Measurements from ENCODE around the gene ITGA7. TPM values are rescaled to one million over a fixed set of nuclear protein-coding genes. Genes with fewer than 3 reads are reported as not detected.
"Not testable (repeated sequence)": the region's sequence is repeated elsewhere in the genome, so short reads cannot be mapped to it uniquely, and the experiment has no call there.

ITGA7 gene
- total RNA-seq, 2 donors from 2014 or later = 11.4 to 52.1 TPM

GRCh38 chr12:55657212-55657611, 50.5 kb downstream of the ITGA7 start:
- intact Hi-C loops (cut with DNase I) = no loop called here
- no peaks in the 10 kb centered on the region for H3K36me3 ChIP-seq (replicated peaks in 1 of 2; ENCODE audit: insufficient read depth in 1 of 2, low read depth in 2 of 2)
- TF ChIP-seq CTCF (IDR thresholded peaks at IDR 0.05) = no peak
- no peak for TF ChIP-seq POLR2A (IDR thresholded peaks at IDR 0.05)
- H3K4me1 ChIP-seq = peaks cover 4% of the 10 kb centered on the region
- 76 to 79% methylated on average over 4 of the region's 4 CpGs for WGBS, 2 donors
- no peak overlapping the region for H3K27ac ChIP-seq
- no peaks in the 10 kb centered on the region for H3K9me3 ChIP-seq
- no peak overlapping the region for H3K4me3 ChIP-seq
- H3K27me3 ChIP-seq = peaks cover 0 to 3% of the 10 kb centered on the region in 2 donors
- DNase-seq (no peak), ATAC-seq (no peak)

GRCh38 chr12:55654511-55655214, 53.0 kb downstream of the ITGA7 start:
- no peak for ATAC-seq
- no peak overlapping the region for H3K27ac ChIP-seq

GRCh38 chr12:55653031-55653430, 54.7 kb downstream of the ITGA7 start:
- ATAC-seq = no peak
- TF ChIP-seq POLR2A (IDR thresholded peaks at IDR 0.05) (no peak), CTCF (IDR thresholded peaks at IDR 0.05) (no peak)
- DNase-seq = no peak
- Histone ChIP-seq H3K9me3 (no peaks in the 10 kb centered on the region), H3K36me3 (replicated peaks in 1 of 2; ENCODE audit: insufficient read depth in 1 of 2, low read depth in 2 of 2) (no peaks in the 10 kb centered on the region), H3K27ac (no peak overlapping the region), H3K4me1 (peaks cover 4% of the 10 kb centered on the region), H3K4me3 (no peak overlapping the region), H3K27me3 (no peaks in the 10 kb centered on the region)
- WGBS, 2 donors = 50 to 56% methylated on average over 3 of the region's 3 CpGs
- intact Hi-C loops (cut with DNase I) = no loop called here

More at GRCh38 chr12:55654511-55655214, 53.0 kb downstream of the ITGA7 start:
- DNase-seq = no peak
- intact Hi-C loops (cut with DNase I) = no loop called here
- no peak overlapping the region for H3K4me3 ChIP-seq
- no peak for TF ChIP-seq CTCF (IDR thresholded peaks at IDR 0.05)
- TF ChIP-seq POLR2A (IDR thresholded peaks at IDR 0.05) = no peak
- H3K27me3 ChIP-seq = no peaks in the 10 kb centered on the region
- peaks cover 4% of the 10 kb centered on the region for H3K4me1 ChIP-seq
- no peaks in the 10 kb centered on the region for H3K9me3 ChIP-seq
- no peaks in the 10 kb centered on the region for H3K36me3 ChIP-seq (replicated peaks in 1 of 2; ENCODE audit: insufficient read depth in 1 of 2, low read depth in 2 of 2)
- WGBS, 2 donors = 65 to 85% methylated on average over 10 to 17 of the region's 17 CpGs

- DNase-seq (no peak), ATAC-seq (no peak)
- intact Hi-C loops (cut with DNase I) = no loop called here
- no peaks in the 10 kb centered on the region for H3K27me3 ChIP-seq
- TF ChIP-seq POLR2A (IDR thresholded peaks at IDR 0.05) = no peak
- no peak for TF ChIP-seq CTCF (IDR thresholded peaks at IDR 0.05)
- no peaks in the 10 kb centered on the region for H3K36me3 ChIP-seq (replicated peaks in 1 of 2; ENCODE audit: insufficient read depth in 1 of 2, low read depth in 2 of 2)
- H3K4me3 ChIP-seq = no peak overlapping the region
- no peaks in the 10 kb centered on the region for H3K9me3 ChIP-seq
- H3K27ac ChIP-seq = no peak overlapping the region
- H3K4me1 ChIP-seq = peaks cover 4% of the 10 kb centered on the region
- WGBS, 2 donors = 70 to 84% methylated on average over 3 of the region's 3 CpGs
Measured at GRCh38 chr12:55652352-55652751, 55.4 kb downstream of the ITGA7 start.

GRCh38 chr12:55651299-55651683, 56.4 kb downstream of the ITGA7 start:
- DNase-seq (no peak), ATAC-seq (no peak)
- Histone ChIP-seq H3K27me3 (no peaks in the 10 kb centered on the region), H3K9me3 (no peaks in the 10 kb centered on the region), H3K4me1 (peaks cover 10% of the 10 kb centered on the region), H3K36me3 (replicated peaks in 1 of 2; ENCODE audit: insufficient read depth in 1 of 2, low read depth in 2 of 2) (no peaks in the 10 kb centered on the region), H3K27ac (no peak overlapping the region), H3K4me3 (no peak overlapping the region)
- WGBS, 2 donors = 56 to 68% methylated on average over 5 of the region's 5 CpGs
- no peak for TF ChIP-seq POLR2A (IDR thresholded peaks at IDR 0.05)
- TF ChIP-seq CTCF (IDR thresholded peaks at IDR 0.05) = no peak
- intact Hi-C loops (cut with DNase I) = no loop called here

GRCh38 chr12:55650620-55651298, 56.9 kb downstream of the ITGA7 start:
- intact Hi-C loops (cut with DNase I); H3K36me3 ChIP-seq (replicated peaks in 1 of 2; ENCODE audit: insufficient read depth in 1 of 2, low read depth in 2 of 2); H3K4me1 ChIP-seq; H3K9me3 ChIP-seq; H3K27me3 ChIP-seq; H3K4me3 ChIP-seq; ATAC-seq; H3K27ac ChIP-seq: not testable (repeated sequence)
- WGBS, 2 donors = 37 to 45% methylated on average over 4 of the region's 4 CpGs
- peak in 1 of 4 donors; percentile 25 for DNase-seq
